A549 (cell line): ENCODE results near the gene FAM219B. TPM values are rescaled to one million over a fixed set of nuclear protein-coding genes. Genes with fewer than 3 reads are reported as not detected.
"Not testable (repeated sequence)": the region's sequence is repeated elsewhere in the genome, so short reads cannot be mapped to it uniquely, and the experiment has no call there.

ENCODE experiments used
- ATAC-seq, 2 experiments: fragments of 200-7000 bp in 1 of 2; fragments of >200 bp in 1 of 2; cut with Nextera tagmentation in 1 of 2; cut with Tn5 transposase in 1 of 2; 3 replicates each; pipeline versions ENCODE4 v1.8.0 to v1.9.1; 2018 to 2020; ENCODE audit warnings: mild to moderate bottlenecking in 1 of 2, moderate library complexity in 1 of 2
- CTCF ChIA-PET: fragments of 300-600 bp; sonication (Branson Sonifier 250); formaldehyde crosslinking; extraction: SDS; loops from one replicate; lab custom pipeline; 2021; ENCODE audit warnings: antibody characterized with exemption, inconsistent platforms; lab: Yijun Ruan, JAX
- POLR2A ChIA-PET: fragments of 350-600 bp; formaldehyde crosslinking; extraction: SDS; loops from one replicate; lab custom pipeline; 2021; ENCODE audit warnings: antibody characterized with exemption, inconsistent platforms; lab: Yijun Ruan, JAX
- DNase-seq, 2 experiments: peaks; one replicate each; pipeline versions ENCODE4 v3.0.0 to v3.0.0-alpha.2; 2011 to 2016; ENCODE audit warnings: low read depth in 1 of 2, low spot score in 1 of 2
- FAIRE-seq: peaks from 2 replicates; lab custom pipeline; 2011; peaks lifted over from hg19 to GRCh38; lab: Jason Lieb, UNC
- H3K27ac ChIP-seq, 2 experiments: fragments of >200 bp; sonication (Bioruptor Twin); formaldehyde crosslinking; 3 replicates each; pipeline ENCODE4 v1.5.1; 2016 to 2017
- H3K4me1 ChIP-seq: fragments of >200 bp; sonication (Bioruptor Twin); formaldehyde crosslinking; 3 replicates; pipeline ENCODE4 v1.6.1; 2016
- H3K4me2 ChIP-seq: fragments of >200 bp; sonication (Bioruptor Twin); formaldehyde crosslinking; 3 replicates; pipeline ENCODE4 v1.6.1; 2016
- H3K4me3 ChIP-seq: fragments of >200 bp; sonication (Bioruptor Twin); formaldehyde crosslinking; 3 replicates; pipeline ENCODE4 v1.5.1; 2016
- H3K9me3 ChIP-seq: fragments of >200 bp; sonication (Bioruptor Twin); formaldehyde crosslinking; 3 replicates; pipeline ENCODE4 v1.6.1; 2016
- CBX8 ChIP-seq: fragments of 200-600 bp; sonication (generic); IDR thresholded peaks from 2 replicates; pipeline ENCODE4 v1.6.1; 2016
- CEBPB ChIP-seq, 2 experiments: fragments of >200 bp in 1 of 2; sonication (Bioruptor Twin) in 1 of 2; formaldehyde crosslinking in 1 of 2; IDR thresholded peaks; 2 replicates each; pipeline ENCODE4 v1.6.1; 2012 to 2016
- ELK1 ChIP-seq: fragments of 150-350 bp; IDR thresholded peaks from 2 replicates; pipeline ENCODE4 v1.6.1; 2014; ENCODE audit warnings: low read depth, mild to moderate bottlenecking, low read length
- EP300 ChIP-seq, 2 experiments: fragments of >200 bp; sonication (Bioruptor Twin); formaldehyde crosslinking; IDR thresholded peaks; 2 replicates in 1 of 2; 3 replicates in 1 of 2; pipeline ENCODE4 v1.6.1; 2016 to 2017
- FOSL2 ChIP-seq, 2 experiments: fragments of 450-650 bp in 1 of 2; fragments of >200 bp in 1 of 2; sonication (Bioruptor Twin) in 1 of 2; formaldehyde crosslinking; IDR thresholded peaks; 2 replicates each; pipeline versions ENCODE4 v1.5.0 to v1.6.1; 2016 to 2020; ENCODE audit warnings: mild to moderate bottlenecking in 1 of 2, moderate library complexity in 1 of 2
- HMGXB4 ChIP-seq: fragments of 250-450 bp; sonication (Bioruptor Pico); IDR thresholded peaks from 2 replicates; pipeline ENCODE4 v1.5.0; 2021; ENCODE audit warnings: mild to moderate bottlenecking, moderate library complexity, borderline replicate concordance
- KDM5A ChIP-seq: fragments of 200-600 bp; sonication (generic); IDR thresholded peaks from 2 replicates; pipeline ENCODE4 v1.6.1; 2016; ENCODE audit warnings: antibody characterized with exemption, mild to moderate bottlenecking
- NFE2L2 ChIP-seq: fragments of 150-350 bp; conservative IDR thresholded peaks from 2 replicates; pipeline ENCODE4 v1.6.1; 2014; ENCODE audit warnings: low read length
- RFX5 ChIP-seq: fragments of 450-650 bp; IDR thresholded peaks from 2 replicates; pipeline ENCODE4 v1.7.1; 2014; ENCODE audit warnings: antibody characterized with exemption, mild to moderate bottlenecking, moderate library complexity
- RNF2 ChIP-seq: fragments of 200-600 bp; sonication (generic); IDR thresholded peaks from 2 replicates; pipeline ENCODE4 v1.6.1; 2016; ENCODE audit warnings: low read depth, mild to moderate bottlenecking, antibody characterized with exemption, moderate library complexity, borderline replicate concordance
- SREBF2 ChIP-seq: fragments of 450-650 bp; IDR thresholded peaks from 2 replicates; pipeline ENCODE4 v1.6.1; 2014; ENCODE audit warnings: mild to moderate bottlenecking, moderate library complexity
- TP53 ChIP-seq: fragments of 250-450 bp; sonication (Bioruptor Pico); IDR thresholded peaks from 2 replicates; pipeline ENCODE4 v1.5.0; 2021; ENCODE audit warnings: mild to moderate bottlenecking, moderate library complexity
- ZSCAN20 ChIP-seq: fragments of 250-450 bp; sonication (Bioruptor Pico); IDR thresholded peaks from 2 replicates; pipeline ENCODE4 v1.8.0; 2022; ENCODE audit warnings: mild to moderate bottlenecking, moderate library complexity
- WGBS: methylation state at CpG from one replicate; pipeline ENCODE4 v1.1.6; 2017; ENCODE audit errors: missing lambda C conversion rate; 5-methylcytosine and 5-hydroxymethylcytosine counted together
- polyA plus RNA-seq, 4 experiments: library from polyadenylated mRNA; depleted of rRNA in 3 of 4; stranded (reverse); fragments of >200 nt; fragmentation: RNase III in 1 of 4; extraction: RNeasy Plus Mini Kit Qiagen cat#74134 plus additional on column Dnase treatment in 1 of 4; gene quantifications; 2 replicates in 3 of 4; 3 replicates in 1 of 4; pipeline ENCODE4 v1.2.3, GENCODE V29; 2011 to 2017
- TF ChIP-seq, protein P1 (sequence below): IDR thresholded peaks from 2 replicates; pipeline ENCODE4 v1.6.1; 2012
- TF ChIP-seq, protein P2 (sequence below): IDR thresholded peaks from 2 replicates; pipeline ENCODE4 v1.6.1; 2012

FAM219B gene
- polyA plus RNA-seq, 2 of the 4 experiments (the other 2 are of a cell fraction): 36.9 to 46.2 TPM

DNA sequence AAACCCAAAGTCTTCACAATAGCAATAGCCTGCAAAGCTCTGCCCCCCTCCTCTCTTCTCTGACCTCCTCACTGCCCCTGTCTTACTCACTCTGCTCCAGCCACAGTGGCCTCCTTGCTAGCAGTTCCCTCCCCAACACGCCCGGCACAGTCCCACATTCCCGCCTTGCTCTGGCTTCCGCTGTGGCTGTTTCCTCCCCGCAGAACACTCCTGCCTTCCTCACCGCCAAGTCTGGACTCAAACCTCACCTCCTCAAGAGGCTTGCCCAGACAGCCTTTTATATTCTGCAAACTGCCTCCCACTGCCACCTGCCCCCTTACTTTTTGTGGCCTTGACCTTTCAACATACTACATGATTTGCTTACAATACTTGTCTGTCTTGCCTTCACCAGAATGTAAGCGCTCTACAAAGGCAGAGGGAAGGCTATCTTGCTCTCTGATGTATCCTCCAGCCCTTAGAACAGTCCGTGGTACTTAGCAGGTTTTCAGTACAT lies 17.2 kb downstream of the FAM219B start:
- WGBS: 68% methylated on average over 8 of the region's 8 CpGs
- peak overlapping the region; percentile 63 for H3K4me3 ChIP-seq
- TF ChIP-seq HMGXB4 (CRISPR knock-in tag) (no peak), RNF2 (no peak), ELK1 (no peak), RFX5 (no peak), TP53 (no peak), FOSL2 (IDR thresholded peaks at IDR 0.05) (no peak), FOSL2 (CRISPR knock-in tag; IDR thresholded peaks at IDR 0.05) (no peak)
- TF ChIP-seq, protein P1, sequence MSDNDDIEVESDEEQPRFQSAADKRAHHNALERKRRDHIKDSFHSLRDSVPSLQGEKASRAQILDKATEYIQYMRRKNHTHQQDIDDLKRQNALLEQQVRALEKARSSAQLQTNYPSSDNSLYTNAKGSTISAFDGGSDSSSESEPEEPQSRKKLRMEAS: no peak
- H3K4me1 ChIP-seq: peaks cover 14% of the 10 kb centered on the region; the same call in 1 of the 3 replicates
- H3K9me3 ChIP-seq: no peaks in the 10 kb centered on the region
- ATAC-seq (peak; percentile 25 to 37), FAIRE-seq (no peak), DNase-seq (no peak)
- peak overlapping the region; percentile 78 to 90; a peak in 5 of 6 replicates for H3K27ac ChIP-seq
- CTCF ChIA-PET: interaction anchor here (1.1 to 9.2 kb wide), 6 partner anchors 11 to 120 kb away, joined by 3 to 92 read pairs (median 4); no protein-coding TSS in a partner anchor
- peak overlapping the region; percentile 80 for H3K4me2 ChIP-seq
- POLR2A ChIA-PET: interaction anchor here (0.6 to 1.8 kb wide), 7 partner anchors 8 to 106 kb away, joined by 3 to 15 read pairs (median 6); partner anchors contain the start of gene FAM219B

GRCh38 chr15:74888716-74889115 lies 17.9 kb downstream of the FAM219B start:
- DNase-seq (no peak), ATAC-seq (no peak), FAIRE-seq (no peak)
- ChIA-PET POLR2A (interaction anchor here (1.5 kb wide), 1 partner anchor 106 kb away, joined by 3 read pairs; no protein-coding TSS in a partner anchor), CTCF (interaction anchor here (1.1 to 9.2 kb wide), 4 partner anchors 10 to 27 kb away, joined by 3 to 92 read pairs (median 4); no protein-coding TSS in a partner anchor)
- TF ChIP-seq SREBF2 (no peak), TP53 (no peak)
- Histone ChIP-seq H3K9me3 (no peaks in the 10 kb centered on the region), H3K27ac (no peak overlapping the region), H3K4me3 (no peak overlapping the region), H3K4me1 (peaks cover 14% of the 10 kb centered on the region; the same call in 1 of the 3 replicates), H3K4me2 (no peak overlapping the region)
- WGBS: 96% methylated on average over 4 of the region's 4 CpGs

GRCh38 chr15:74887537-74888193 lies 19.0 kb downstream of the FAM219B start:
- 78% methylated on average over 8 of the region's 10 CpGs for WGBS
- FAIRE-seq, ATAC-seq, DNase-seq, H3K27ac ChIP-seq, POLR2A ChIA-PET, H3K9me3 ChIP-seq, H3K4me2 ChIP-seq, H3K4me3 ChIP-seq: not testable (repeated sequence)
- peaks cover 14% of the 10 kb centered on the region; the same call in 1 of the 3 replicates for H3K4me1 ChIP-seq
- CTCF ChIA-PET: interaction anchor here (1.3 to 9.2 kb wide), 2 partner anchors 9 to 13 kb away, joined by 5 to 92 read pairs; no protein-coding TSS in a partner anchor

GRCh38 chr15:74885461-74885860 lies 21.2 kb downstream of the FAM219B start:
- FAIRE-seq: no peak
- ChIA-PET POLR2A (no interaction called here), CTCF (interaction anchor here (1.7 to 9.2 kb wide), 2 partner anchors 10 to 15 kb away, joined by 3 to 92 read pairs; no protein-coding TSS in a partner anchor)

More at GRCh38 chr15:74885461-74885860, 21.2 kb downstream of the FAM219B start:
- WGBS: 65% methylated on average over 5 of the region's 5 CpGs
- peaks cover 9% of the 10 kb centered on the region; the same call in 1 of the 3 replicates for H3K4me1 ChIP-seq
- no peak for TF ChIP-seq ZSCAN20
- TF ChIP-seq, protein P2, sequence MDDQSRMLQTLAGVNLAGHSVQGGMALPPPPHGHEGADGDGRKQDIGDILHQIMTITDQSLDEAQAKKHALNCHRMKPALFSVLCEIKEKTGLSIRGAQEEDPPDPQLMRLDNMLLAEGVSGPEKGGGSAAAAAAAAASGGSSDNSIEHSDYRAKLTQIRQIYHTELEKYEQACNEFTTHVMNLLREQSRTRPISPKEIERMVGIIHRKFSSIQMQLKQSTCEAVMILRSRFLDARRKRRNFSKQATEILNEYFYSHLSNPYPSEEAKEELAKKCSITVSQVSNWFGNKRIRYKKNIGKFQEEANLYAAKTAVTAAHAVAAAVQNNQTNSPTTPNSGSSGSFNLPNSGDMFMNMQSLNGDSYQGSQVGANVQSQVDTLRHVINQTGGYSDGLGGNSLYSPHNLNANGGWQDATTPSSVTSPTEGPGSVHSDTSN: no peak
- TF ChIP-seq CEBPB (IDR thresholded peaks at IDR 0.05): no peak
- TF ChIP-seq KDM5A: no peak
- no peak for TF ChIP-seq EP300 (IDR thresholded peaks at IDR 0.05)
- TF ChIP-seq NFE2L2: no peak
- no peak for TF ChIP-seq CBX8
- TF ChIP-seq, all 56 proteins: peak for 0
- no peak for ATAC-seq
- no peak for DNase-seq
- Histone ChIP-seq H3K9me3 (no peaks in the 10 kb centered on the region), H3K4me2 (no peak overlapping the region), H3K4me3 (no peak overlapping the region), H3K27ac (no peak overlapping the region)
